ENCODE results near the gene CTBP2. TPM values are rescaled to one million over a fixed set of nuclear protein-coding genes. Genes with fewer than 3 reads are reported as not detected.
"Not testable (repeated sequence)": the region's sequence is repeated elsewhere in the genome, so short reads cannot be mapped to it uniquely, and the experiment has no call there.

The CTBP2 gene
- total and polyA plus RNA-seq, 2 donors, result 45.3 to 49.8 TPM

GRCh38 chr10:125061557-125062226, 98.7 kb downstream of the CTBP2 start:
- DNase-seq (ENCODE audit: extremely low spot score), result no peak

GRCh38 chr10:125060826-125061556, 99.4 kb downstream of the CTBP2 start:
- Histone ChIP-seq H3K27ac (ENCODE audit: low read depth) (no peak overlapping the region), H3K36me3 (ENCODE audit: insufficient read depth) (no peaks in the 10 kb centered on the region), H3K4me1 (ENCODE audit: insufficient read depth) (peaks cover 3% of the 10 kb centered on the region), H3K4me3 (ENCODE audit: low read depth, low read length) (no peak overlapping the region)
- WGBS, result 21% methylated on average over 21 of the region's 21 CpGs
- peak; percentile 52 for DNase-seq (ENCODE audit: extremely low spot score)

More at GRCh38 chr10:125061557-125062226, 98.7 kb downstream of the CTBP2 start:
- WGBS, result 74% methylated on average over 21 of the region's 21 CpGs
- no peak overlapping the region for H3K4me3 ChIP-seq (ENCODE audit: low read depth, low read length)
- peaks cover 1% of the 10 kb centered on the region for H3K4me1 ChIP-seq (ENCODE audit: insufficient read depth)
- H3K27ac ChIP-seq (ENCODE audit: low read depth), result no peak overlapping the region
- H3K36me3 ChIP-seq (ENCODE audit: insufficient read depth), result no peaks in the 10 kb centered on the region

GRCh38 chr10:125060482-125060825, 99.9 kb downstream of the CTBP2 start:
- no peaks in the 10 kb centered on the region for H3K36me3 ChIP-seq (ENCODE audit: insufficient read depth)
- no peak overlapping the region for H3K4me3 ChIP-seq (ENCODE audit: low read depth, low read length)
- H3K27ac ChIP-seq (ENCODE audit: low read depth), result no peak overlapping the region
- peaks cover 3% of the 10 kb centered on the region for H3K4me1 ChIP-seq (ENCODE audit: insufficient read depth)
- 30% methylated on average over 9 of the region's 9 CpGs for WGBS
- no peak for DNase-seq (ENCODE audit: extremely low spot score)

- Histone ChIP-seq H3K27ac (ENCODE audit: low read depth) (no peak overlapping the region), H3K4me1 (ENCODE audit: insufficient read depth) (peaks cover 3% of the 10 kb centered on the region), H3K36me3 (ENCODE audit: insufficient read depth) (no peaks in the 10 kb centered on the region), H3K4me3 (ENCODE audit: low read depth, low read length) (no peak overlapping the region)
- WGBS, result 38% methylated on average over 10 of the region's 10 CpGs
- no peak for DNase-seq (ENCODE audit: extremely low spot score)
Observed at GRCh38 chr10:125060026-125060425, 100.3 kb downstream of the CTBP2 start.

- H3K4me1 ChIP-seq (ENCODE audit: insufficient read depth); DNase-seq (ENCODE audit: extremely low spot score); H3K27ac ChIP-seq (ENCODE audit: low read depth); H3K36me3 ChIP-seq (ENCODE audit: insufficient read depth); H3K4me3 ChIP-seq (ENCODE audit: low read depth, low read length): not testable (repeated sequence)
- 95% methylated on average over 8 of the region's 8 CpGs for WGBS
Observed at GRCh38 chr10:125059348-125059747, 101.0 kb downstream of the CTBP2 start.

- DNase-seq (ENCODE audit: extremely low spot score), result peak; percentile 71
- Histone ChIP-seq H3K4me1 (ENCODE audit: insufficient read depth) (peaks cover 2% of the 10 kb centered on the region), H3K36me3 (ENCODE audit: insufficient read depth) (no peaks in the 10 kb centered on the region), H3K4me3 (ENCODE audit: low read depth, low read length) (no peak overlapping the region), H3K27ac (ENCODE audit: low read depth) (peak overlapping the region; percentile 93)
- 11% methylated on average over 20 of the region's 20 CpGs for WGBS
Observed at GRCh38 chr10:125057158-125058001, 103.0 kb downstream of the CTBP2 start.

- Histone ChIP-seq H3K36me3 (ENCODE audit: insufficient read depth) (no peaks in the 10 kb centered on the region), H3K4me1 (ENCODE audit: insufficient read depth) (peaks cover 2% of the 10 kb centered on the region), H3K27ac (ENCODE audit: low read depth) (peak overlapping the region; percentile 93), H3K4me3 (ENCODE audit: low read depth, low read length) (no peak overlapping the region)
- no peak for DNase-seq (ENCODE audit: extremely low spot score)
- WGBS, result 71% methylated on average over 21 of the region's 21 CpGs
Observed at GRCh38 chr10:125056161-125057132, 103.9 kb downstream of the CTBP2 start.

GRCh38 chr10:125055446-125055845, 104.9 kb downstream of the CTBP2 start:
- H3K4me3 ChIP-seq (ENCODE audit: low read depth, low read length), result no peak overlapping the region
- WGBS, result 65% methylated on average over 5 of the region's 5 CpGs
- H3K4me1 ChIP-seq (ENCODE audit: insufficient read depth), result peaks cover 2% of the 10 kb centered on the region
- no peak overlapping the region for H3K27ac ChIP-seq (ENCODE audit: low read depth)
- no peaks in the 10 kb centered on the region for H3K36me3 ChIP-seq (ENCODE audit: insufficient read depth)
- no peak for DNase-seq (ENCODE audit: extremely low spot score)

- WGBS, result 80% methylated on average over 9 of the region's 9 CpGs
- Histone ChIP-seq H3K36me3 (ENCODE audit: insufficient read depth) (no peaks in the 10 kb centered on the region), H3K27ac (ENCODE audit: low read depth) (no peak overlapping the region), H3K4me1 (ENCODE audit: insufficient read depth) (peaks cover 2% of the 10 kb centered on the region), H3K4me3 (ENCODE audit: low read depth, low read length) (no peak overlapping the region)
- no peak for DNase-seq (ENCODE audit: extremely low spot score)
Observed at GRCh38 chr10:125054669-125055268, 105.6 kb downstream of the CTBP2 start.

- H3K27ac ChIP-seq (ENCODE audit: low read depth), result no peak overlapping the region
- DNase-seq (ENCODE audit: extremely low spot score), result no peak
- H3K4me3 ChIP-seq (ENCODE audit: low read depth, low read length), result no peak overlapping the region
- 92% methylated on average over 3 of the region's 3 CpGs for WGBS
- no peaks in the 10 kb centered on the region for H3K36me3 ChIP-seq (ENCODE audit: insufficient read depth)
- H3K4me1 ChIP-seq (ENCODE audit: insufficient read depth), result peaks cover 2% of the 10 kb centered on the region
Observed at GRCh38 chr10:125054216-125054615, 106.1 kb downstream of the CTBP2 start.

GRCh38 chr10:125052146-125052545, 108.2 kb downstream of the CTBP2 start:
- no peak overlapping the region for H3K27ac ChIP-seq (ENCODE audit: low read depth)
- no peak overlapping the region for H3K4me3 ChIP-seq (ENCODE audit: low read depth, low read length)
- no peak for DNase-seq (ENCODE audit: extremely low spot score)
- peaks cover 2% of the 10 kb centered on the region for H3K4me1 ChIP-seq (ENCODE audit: insufficient read depth)
- H3K36me3 ChIP-seq (ENCODE audit: insufficient read depth), result no peaks in the 10 kb centered on the region
- WGBS, result 96% methylated on average over 8 of the region's 8 CpGs

- Histone ChIP-seq H3K4me1 (ENCODE audit: insufficient read depth) (no peaks in the 10 kb centered on the region), H3K4me3 (ENCODE audit: low read depth, low read length) (no peak overlapping the region), H3K27ac (ENCODE audit: low read depth) (no peak overlapping the region), H3K36me3 (ENCODE audit: insufficient read depth) (no peaks in the 10 kb centered on the region)
- 88% methylated on average over 14 of the region's 14 CpGs for WGBS
- DNase-seq (ENCODE audit: extremely low spot score), result no peak
Observed at GRCh38 chr10:125050383-125050782, 110.0 kb downstream of the CTBP2 start.

Data from urinary bladder (tissue), 4 donors.